HCT116 (cell line): Measurements from ENCODE around the gene FARP1. TPM values are rescaled to one million over a fixed set of nuclear protein-coding genes. Genes with fewer than 3 reads are reported as not detected.

Experiments used
- ATAC-seq: fragments of 200-7000 bp; cut with Tn5 transposase; 2 replicates; pipeline ENCODE4 v1.9.1; 2020; ENCODE audit warnings: mild to moderate bottlenecking, moderate library complexity
- BruUV-seq: library from RNA; stranded (reverse); fragments of 400-500 nt; replicated peaks from 2 replicates; lab custom pipeline; 2021; lab: Mats Ljungman, UMichigan
- CTCF ChIA-PET: fragments of 300-600 bp; sonication (Branson Sonifier 250); formaldehyde crosslinking; loops from one replicate; lab custom pipeline; 2021; ENCODE audit warnings: antibody characterized with exemption; lab: Charles Lee
- POLR2A ChIA-PET: fragments of 300-600, 350-600 bp; sonication (Branson Sonifier 250); formaldehyde crosslinking; loops from one replicate; lab custom pipeline; 2021; ENCODE audit warnings: antibody characterized with exemption; lab: Charles Lee
- RAD21 ChIA-PET, 2 experiments: fragments of 300-600 bp; sonication (Branson Sonifier 250); formaldehyde crosslinking; loops; one replicate each; lab custom pipeline; 2023; ENCODE audit warnings: low total read pairs in 2 of 2; ENCODE audit not compliant: uncharacterized antibody in 2 of 2, unreplicated experiment in 2 of 2, low non-redundant PET in 1 of 2; lab: Charles Lee
- DNase-seq: peaks from one replicate; pipeline ENCODE4 v3.0.0-alpha.2; 2010; ENCODE audit warnings: low read depth, low spot score
- H2AFZ ChIP-seq: fragments of 200-600 bp; shearing (Covaris generic), sonication (generic); 2 replicates; pipeline ENCODE4 v1.6.1; 2017; ENCODE audit warnings: low read depth, mixed run types, mixed read lengths, antibody characterized with exemption, low read length; ENCODE audit not compliant: poor library complexity, severe bottlenecking
- H3K27ac ChIP-seq: 2 replicates; pipeline ENCODE4 v1.5.1; 2012; ENCODE audit warnings: low read depth, low read length
- H3K27me3 ChIP-seq: fragments of 200-600 bp; sonication (generic); 2 replicates; pipeline ENCODE4 v1.6.1; 2016; ENCODE audit warnings: mixed run types, low read length, mixed read lengths; ENCODE audit not compliant: insufficient read depth
- H3K36me3 ChIP-seq, 2 experiments: fragments of 200-500 bp in 1 of 2; fragments of 200-600 bp in 1 of 2; sonication (Bioruptor generic) in 1 of 2; sonication (generic) in 1 of 2; 2 replicates each; pipeline versions ENCODE4 v1.5.1 to v1.6.1; 2014 to 2016; ENCODE audit warnings: low read length in 2 of 2, inconsistent platforms in 1 of 2, mixed read lengths in 1 of 2, mixed run types in 1 of 2; ENCODE audit not compliant: insufficient read depth in 2 of 2, control insufficient read depth in 1 of 2
- H3K4me1 ChIP-seq, 2 experiments: fragments of 200-600 bp in 1 of 2; sonication (generic) in 1 of 2; 2 replicates each; pipeline versions ENCODE4 v1.5.1 to v1.6.1; 2012 to 2017; ENCODE audit warnings: low read length in 2 of 2, inconsistent platforms in 1 of 2, mild to moderate bottlenecking in 1 of 2, mixed read lengths in 1 of 2, mixed run types in 1 of 2, moderate library complexity in 1 of 2; ENCODE audit not compliant: insufficient read depth in 2 of 2, control insufficient read depth in 1 of 2
- H3K4me2 ChIP-seq: fragments of 200-600 bp; sonication (generic); 2 replicates; pipeline ENCODE4 v1.6.1; 2017; ENCODE audit warnings: mixed run types, low read length, mixed read lengths
- H3K4me3 ChIP-seq, 2 experiments: fragments of 200-600 bp in 1 of 2; sonication (generic) in 1 of 2; replicated peaks in 1 of 2; 2 replicates each; pipeline ENCODE4 v1.5.1; 2011 to 2016; ENCODE audit warnings: low read length in 2 of 2, control low read depth in 1 of 2, low read depth in 1 of 2, mild to moderate bottlenecking in 1 of 2, mixed read lengths in 1 of 2, mixed run types in 1 of 2
- H3K79me2 ChIP-seq: fragments of 200-600 bp; sonication (generic); 2 replicates; pipeline ENCODE4 v1.6.1; 2017; ENCODE audit warnings: mild to moderate bottlenecking, mixed run types, low read length, moderate library complexity, mixed read lengths; ENCODE audit not compliant: insufficient read depth
- H3K9ac ChIP-seq: fragments of 200-600 bp; sonication (generic); 2 replicates; pipeline ENCODE4 v1.6.1; 2016; ENCODE audit warnings: low read length, mixed read lengths
- H3K9me2 ChIP-seq: fragments of 200-600 bp; sonication (generic), shearing (Covaris generic); 2 replicates; pipeline ENCODE4 v1.6.1; 2017; ENCODE audit warnings: mixed run types, mild to moderate bottlenecking, moderate library complexity; ENCODE audit not compliant: insufficient read depth
- H3K9me3 ChIP-seq, 2 experiments: fragments of 200-500 bp in 1 of 2; fragments of 200-600 bp in 1 of 2; sonication (Bioruptor generic) in 1 of 2; sonication (generic) in 1 of 2; 2 replicates each; pipeline ENCODE4 v1.6.1; 2014 to 2017; ENCODE audit warnings: low read length in 2 of 2, mixed read lengths in 2 of 2, inconsistent platforms in 1 of 2, low read depth in 1 of 2, mild to moderate bottlenecking in 1 of 2, mixed run types in 1 of 2, moderate library complexity in 1 of 2; ENCODE audit not compliant: control insufficient read depth in 1 of 2, insufficient read depth in 1 of 2
- H4K20me1 ChIP-seq: fragments of 200-600 bp; sonication (generic), shearing (Covaris generic); 2 replicates; pipeline ENCODE4 v1.6.1; 2017; ENCODE audit warnings: mixed run types, mild to moderate bottlenecking, moderate library complexity; ENCODE audit not compliant: insufficient read depth
- CBX3 ChIP-seq: IDR thresholded peaks from 2 replicates; pipeline ENCODE4 v1.6.1; 2012; ENCODE audit warnings: low read depth
- CEBPB ChIP-seq: IDR thresholded peaks from 2 replicates; pipeline ENCODE4 v1.6.1; 2012; ENCODE audit warnings: low read depth
- ELF1 ChIP-seq: IDR thresholded peaks from 2 replicates; pipeline ENCODE4 v1.6.1; 2012; ENCODE audit warnings: low read depth, borderline replicate concordance
- EZH2 ChIP-seq: fragments of 200-600 bp; sonication (generic); IDR thresholded peaks from 2 replicates; pipeline ENCODE4 v1.6.1; 2017; ENCODE audit warnings: antibody characterized with exemption, mixed run types
- EZH2phosphoT487 ChIP-seq: fragments of 200-600 bp; IDR thresholded peaks from 2 replicates; pipeline ENCODE4 v1.6.1; 2018; ENCODE audit warnings: antibody characterized with exemption, borderline replicate concordance
- FOSL1 ChIP-seq: IDR thresholded peaks from 2 replicates; pipeline ENCODE4 v1.6.1; 2012; ENCODE audit warnings: low read depth
- JUND ChIP-seq: IDR thresholded peaks from 2 replicates; pipeline ENCODE4 v1.6.1; 2012
- POLR2A ChIP-seq: IDR thresholded peaks from 2 replicates; pipeline ENCODE4 v1.7.0; 2011; ENCODE audit warnings: borderline replicate concordance; ENCODE audit not compliant: insufficient read depth, insufficient read length; ENCODE audit errors: extremely low read depth
- POLR2AphosphoS5 ChIP-seq: IDR thresholded peaks from 2 replicates; pipeline ENCODE4 v1.6.1; 2011; ENCODE audit warnings: mild to moderate bottlenecking, low read depth, low read length, moderate library complexity
- RAD21 ChIP-seq: IDR thresholded peaks from 2 replicates; pipeline ENCODE4 v1.6.1; 2012; ENCODE audit warnings: low read depth, mild to moderate bottlenecking
- SIN3A ChIP-seq: IDR thresholded peaks from 2 replicates; pipeline ENCODE4 v1.6.1; 2012; ENCODE audit warnings: low read depth
- SP1 ChIP-seq: IDR thresholded peaks from 2 replicates; pipeline ENCODE4 v1.6.1; 2012; ENCODE audit warnings: low read depth
- SRF ChIP-seq: IDR thresholded peaks from 2 replicates; pipeline ENCODE4 v1.6.1; 2012; ENCODE audit warnings: low read depth
- TCF7L2 ChIP-seq: IDR thresholded peaks from 2 replicates; pipeline ENCODE4 v1.7.0; 2011; ENCODE audit warnings: borderline replicate concordance, inconsistent platforms; ENCODE audit not compliant: insufficient read depth, insufficient read length; ENCODE audit errors: extremely low read depth
- ZNF274 ChIP-seq: fragments of 200-500 bp; sonication (Bioruptor generic); IDR thresholded peaks from 2 replicates; pipeline ENCODE4 v1.6.1; 2014; ENCODE audit warnings: mild to moderate bottlenecking, low read depth, low read length, inconsistent platforms
- intact Hi-C: fragments of 100-400 bp; cut with micrococcal nuclease; formaldehyde crosslinking; loops from 2 replicates; pipeline ENCODE4 v1.10.0; 2022
- total RNA-seq: library from RNA; stranded (reverse); gene quantifications from one replicate; pipeline ENCODE4 v1.2.1, GENCODE V29; 2021; ENCODE audit not compliant: unreplicated experiment
- TF ChIP-seq, protein P1 (sequence below), 3 experiments: fragments of 200-600 bp in 1 of 3; sonication (generic) in 1 of 3; IDR thresholded peaks in 2 of 3; conservative IDR thresholded peaks in 1 of 3; 2 replicates each; pipeline ENCODE4 v1.5.1; 2012 to 2017; ENCODE audit warnings: low read depth in 2 of 3, low read length in 2 of 3, antibody characterized with exemption in 1 of 3, borderline replicate concordance in 1 of 3, control low read depth in 1 of 3, mild to moderate bottlenecking in 1 of 3, mixed read lengths in 1 of 3, mixed run types in 1 of 3, moderate library complexity in 1 of 3; ENCODE audit not compliant: insufficient read depth in 1 of 3
- TF ChIP-seq, protein P2 (sequence below): IDR thresholded peaks from 2 replicates; pipeline ENCODE4 v1.6.1; 2011; ENCODE audit warnings: mild to moderate bottlenecking, low read length, moderate library complexity; ENCODE audit not compliant: insufficient replicate concordance; ENCODE audit errors: extremely low read depth
- TF ChIP-seq, protein P3 (sequence below): IDR thresholded peaks from 2 replicates; pipeline ENCODE4 v1.6.1; 2012

Gene FARP1
- total RNA-seq, 1 experiment from 2014 or later, result 30.5 TPM

DNA sequence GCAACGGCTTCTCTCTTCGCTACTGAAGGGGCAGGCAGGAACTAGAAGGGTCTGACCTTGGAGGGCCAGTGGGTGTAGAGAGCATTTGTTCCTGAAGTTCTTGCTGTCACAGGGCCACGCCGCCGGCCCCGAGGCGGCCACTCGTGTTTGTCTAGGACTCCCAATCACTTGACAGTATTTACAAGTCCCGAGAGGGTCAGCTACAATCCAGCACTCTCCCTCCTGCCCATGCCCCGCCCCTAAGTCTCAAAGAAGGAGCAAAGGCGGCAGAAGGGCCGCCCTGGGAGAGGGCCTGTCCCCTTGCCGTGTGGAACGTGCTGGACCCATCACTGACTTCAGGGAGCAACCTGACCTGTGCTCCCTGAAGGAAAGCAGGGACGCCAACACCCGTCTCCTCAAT lies 315.5 kb downstream of the FARP1 start:
- Histone ChIP-seq H2AFZ (no peak overlapping the region), H4K20me1 (no peaks in the 10 kb centered on the region), H3K4me2 (no peak overlapping the region), H3K27me3 (no peaks in the 10 kb centered on the region), H3K9me2 (no peaks in the 10 kb centered on the region), H3K27ac (no peak overlapping the region), H3K79me2 (peaks cover 26% of the 10 kb centered on the region; the same call in 1 of the 2 replicates), H3K4me3 (no peak overlapping the region), H3K36me3 (peaks cover 26% of the 10 kb centered on the region in 2 experiments; a peak in 3 of 4 replicates), H3K9me3 (no peaks in the 10 kb centered on the region), H3K4me1 (no peaks in the 10 kb centered on the region), H3K9ac (no peak overlapping the region)
- no TSS peak for BruUV-seq
- ATAC-seq (no peak), DNase-seq (no peak)
- ChIA-PET CTCF (no interaction called here), POLR2A (interaction anchor here (1.7 kb wide), 1 partner anchor 26 kb away, joined by 3 read pairs; no protein-coding TSS in a partner anchor), RAD21 (no interaction called here)
- TF ChIP-seq, protein P1, sequence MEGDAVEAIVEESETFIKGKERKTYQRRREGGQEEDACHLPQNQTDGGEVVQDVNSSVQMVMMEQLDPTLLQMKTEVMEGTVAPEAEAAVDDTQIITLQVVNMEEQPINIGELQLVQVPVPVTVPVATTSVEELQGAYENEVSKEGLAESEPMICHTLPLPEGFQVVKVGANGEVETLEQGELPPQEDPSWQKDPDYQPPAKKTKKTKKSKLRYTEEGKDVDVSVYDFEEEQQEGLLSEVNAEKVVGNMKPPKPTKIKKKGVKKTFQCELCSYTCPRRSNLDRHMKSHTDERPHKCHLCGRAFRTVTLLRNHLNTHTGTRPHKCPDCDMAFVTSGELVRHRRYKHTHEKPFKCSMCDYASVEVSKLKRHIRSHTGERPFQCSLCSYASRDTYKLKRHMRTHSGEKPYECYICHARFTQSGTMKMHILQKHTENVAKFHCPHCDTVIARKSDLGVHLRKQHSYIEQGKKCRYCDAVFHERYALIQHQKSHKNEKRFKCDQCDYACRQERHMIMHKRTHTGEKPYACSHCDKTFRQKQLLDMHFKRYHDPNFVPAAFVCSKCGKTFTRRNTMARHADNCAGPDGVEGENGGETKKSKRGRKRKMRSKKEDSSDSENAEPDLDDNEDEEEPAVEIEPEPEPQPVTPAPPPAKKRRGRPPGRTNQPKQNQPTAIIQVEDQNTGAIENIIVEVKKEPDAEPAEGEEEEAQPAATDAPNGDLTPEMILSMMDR (IDR thresholded peaks at IDR 0.05 in 2 of 3, conservative IDR thresholded peaks at IDR 0.05 in 1 of 3; ENCODE audit: borderline replicate concordance in 1 of 3, insufficient read depth in 1 of 3, low read depth in 2 of 3, low read length in 2 of 3), result no peak
- TF ChIP-seq, protein P2, sequence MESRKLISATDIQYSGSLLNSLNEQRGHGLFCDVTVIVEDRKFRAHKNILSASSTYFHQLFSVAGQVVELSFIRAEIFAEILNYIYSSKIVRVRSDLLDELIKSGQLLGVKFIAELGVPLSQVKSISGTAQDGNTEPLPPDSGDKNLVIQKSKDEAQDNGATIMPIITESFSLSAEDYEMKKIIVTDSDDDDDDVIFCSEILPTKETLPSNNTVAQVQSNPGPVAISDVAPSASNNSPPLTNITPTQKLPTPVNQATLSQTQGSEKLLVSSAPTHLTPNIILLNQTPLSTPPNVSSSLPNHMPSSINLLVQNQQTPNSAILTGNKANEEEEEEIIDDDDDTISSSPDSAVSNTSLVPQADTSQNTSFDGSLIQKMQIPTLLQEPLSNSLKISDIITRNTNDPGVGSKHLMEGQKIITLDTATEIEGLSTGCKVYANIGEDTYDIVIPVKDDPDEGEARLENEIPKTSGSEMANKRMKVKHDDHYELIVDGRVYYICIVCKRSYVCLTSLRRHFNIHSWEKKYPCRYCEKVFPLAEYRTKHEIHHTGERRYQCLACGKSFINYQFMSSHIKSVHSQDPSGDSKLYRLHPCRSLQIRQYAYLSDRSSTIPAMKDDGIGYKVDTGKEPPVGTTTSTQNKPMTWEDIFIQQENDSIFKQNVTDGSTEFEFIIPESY, result no peak
- no peak for TF ChIP-seq POLR2A
- no peak for TF ChIP-seq POLR2AphosphoS5
- no peak for TF ChIP-seq TCF7L2
- no peak for TF ChIP-seq SRF
- TF ChIP-seq EZH2, result no peak
- no peak for TF ChIP-seq JUND
- TF ChIP-seq CEBPB, result no peak
- no peak for TF ChIP-seq CBX3
- no peak for TF ChIP-seq ZNF274
- TF ChIP-seq SIN3A, result no peak
- TF ChIP-seq, protein P3, sequence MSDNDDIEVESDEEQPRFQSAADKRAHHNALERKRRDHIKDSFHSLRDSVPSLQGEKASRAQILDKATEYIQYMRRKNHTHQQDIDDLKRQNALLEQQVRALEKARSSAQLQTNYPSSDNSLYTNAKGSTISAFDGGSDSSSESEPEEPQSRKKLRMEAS, result no peak
- TF ChIP-seq SP1, result no peak
- no peak for TF ChIP-seq RAD21
- TF ChIP-seq FOSL1, result no peak
- no peak for TF ChIP-seq ELF1
- TF ChIP-seq EZH2phosphoT487, result no peak
- intact Hi-C loops, result no loop called here
